GM19328 (cell line): Measurements from ENCODE around the gene IL21.
"Not testable (repeated sequence)": the region's sequence is repeated elsewhere in the genome, so short reads cannot be mapped to it uniquely, and the experiment has no call there.

ENCODE experiments used
- ATAC-seq: cut with Tn5 transposase; IDR thresholded peaks from one replicate; pipeline ENCODE4 v1.9.1; 2021; ENCODE audit warnings: mild to moderate bottlenecking, moderate library complexity; ENCODE audit not compliant: unreplicated experiment

The IL21 gene

DNA sequence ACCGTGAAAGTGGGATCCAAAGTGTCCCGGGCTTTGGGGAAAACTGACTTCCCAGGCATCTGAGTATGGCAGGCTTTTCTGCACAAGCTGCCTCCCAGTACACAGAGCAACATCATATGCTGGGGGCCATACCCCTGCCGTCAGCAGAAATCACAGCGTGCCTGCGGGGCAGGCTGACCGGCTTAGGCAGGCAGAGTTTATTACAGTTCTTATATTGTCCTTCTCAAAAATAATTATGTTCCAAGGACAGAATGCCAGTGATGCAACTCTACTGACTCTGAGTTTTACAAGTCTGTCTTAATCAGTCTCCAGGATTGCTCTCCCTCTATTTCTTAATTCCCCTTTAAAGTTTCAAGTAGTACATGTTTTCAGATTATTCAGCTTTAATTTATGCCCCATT is 37.0 kb downstream of the IL21 start:
- no peak for ATAC-seq

DNA sequence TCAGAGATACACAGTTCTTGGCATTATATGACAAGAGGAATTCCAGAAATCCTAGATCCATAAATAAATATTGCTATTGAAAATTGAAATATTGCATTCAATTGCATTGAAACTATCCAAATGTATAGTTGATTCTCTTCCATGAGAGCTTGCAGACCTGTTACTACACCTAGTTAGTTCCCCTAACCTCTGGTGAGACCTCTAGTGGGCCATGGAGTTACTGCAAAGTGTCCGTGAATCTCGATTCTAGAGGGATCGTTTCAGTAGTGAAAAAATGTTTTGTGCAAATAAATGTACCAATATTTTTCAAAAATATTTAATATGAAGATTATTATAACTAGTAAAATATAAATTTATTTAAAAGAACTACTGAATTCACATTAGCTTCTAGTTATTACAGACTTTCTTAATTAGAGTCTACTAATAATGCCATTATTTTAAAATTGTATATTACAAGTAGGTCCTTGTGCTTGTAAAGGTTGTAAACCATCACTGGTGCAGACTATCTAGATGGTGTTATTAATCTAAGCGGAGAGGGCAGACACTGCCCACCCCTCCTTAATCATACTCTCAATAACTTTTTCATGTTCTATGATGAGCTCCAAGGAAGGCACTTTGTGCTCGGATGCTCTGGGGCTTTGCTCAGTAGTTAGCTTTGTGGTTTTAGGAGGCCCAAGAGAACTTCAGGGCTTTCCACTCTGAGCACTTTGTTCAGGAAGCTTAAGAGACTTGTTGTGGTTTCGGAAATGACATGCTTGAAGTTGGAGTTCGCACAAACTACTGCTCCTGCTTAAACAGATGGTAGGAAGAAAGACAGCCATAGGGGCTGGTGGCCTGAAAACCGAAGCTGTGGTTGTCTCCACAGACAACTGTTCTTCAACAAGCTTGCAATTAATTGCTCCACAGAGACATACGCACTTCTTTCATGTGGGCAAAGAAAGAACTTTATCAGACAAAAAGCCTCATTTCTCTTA is 42.8 kb downstream of the IL21 start:
- ATAC-seq: no peak

DNA sequence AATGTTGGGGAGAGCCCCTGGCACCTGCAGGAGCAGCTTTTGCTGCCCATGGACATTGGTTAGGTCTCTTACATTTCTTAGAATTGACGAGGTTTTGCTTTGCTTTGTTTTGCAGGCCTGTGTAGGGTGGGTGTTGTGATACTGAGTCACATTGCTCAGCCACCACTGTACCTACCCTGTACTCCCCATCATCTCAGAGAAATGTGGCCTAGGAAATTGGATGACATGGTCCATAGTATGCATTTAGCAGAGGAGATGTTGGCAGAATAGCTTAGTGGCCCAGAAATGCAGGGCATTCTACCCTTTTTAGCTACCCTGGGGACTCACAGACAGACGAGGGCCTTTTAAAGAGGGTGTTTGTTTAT is 43.7 kb downstream of the IL21 start:
- ATAC-seq: no peak

DNA sequence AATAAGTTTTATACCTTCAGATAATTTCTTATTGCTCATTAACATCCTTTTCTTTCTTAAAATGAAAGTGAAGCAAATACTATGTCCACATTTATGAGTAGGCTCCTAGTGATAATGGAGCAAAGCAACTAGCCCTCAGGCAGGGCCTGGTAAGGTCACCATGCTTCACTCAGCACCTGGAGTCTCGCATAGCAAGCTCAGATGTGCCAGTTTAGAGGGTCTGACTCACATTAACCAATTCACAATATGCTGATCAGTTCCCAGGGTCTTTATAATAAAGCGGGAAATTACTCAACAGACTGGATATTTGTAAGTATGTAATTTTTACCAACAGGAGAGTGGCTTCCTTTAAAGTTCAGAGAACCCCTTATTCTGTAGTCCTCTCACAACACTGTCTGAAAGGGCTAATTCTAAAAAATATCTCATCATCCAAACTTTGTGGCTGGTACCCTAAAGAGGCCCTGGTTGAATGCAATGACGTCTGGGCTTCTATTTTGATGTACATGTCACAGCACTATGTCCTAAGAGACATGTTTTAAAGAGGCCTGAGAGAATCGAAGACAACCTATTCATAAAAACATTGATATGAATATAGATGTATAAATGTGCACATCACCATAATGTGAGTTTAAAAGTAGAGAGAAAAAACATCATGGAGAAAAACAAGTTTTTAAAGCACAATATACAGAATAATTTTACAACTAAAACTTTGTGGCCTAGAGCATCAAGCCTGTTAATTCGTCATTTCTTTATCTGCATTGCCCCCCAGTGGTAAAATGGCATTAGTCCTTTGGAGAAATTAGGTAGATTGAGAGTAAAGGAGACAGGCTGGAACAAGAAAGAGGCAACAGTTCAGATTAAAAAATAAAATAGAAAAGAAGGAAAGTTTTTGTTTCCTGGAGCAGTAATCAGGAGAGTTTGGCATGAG is 44.3 kb downstream of the IL21 start:
- no peak for ATAC-seq

DNA sequence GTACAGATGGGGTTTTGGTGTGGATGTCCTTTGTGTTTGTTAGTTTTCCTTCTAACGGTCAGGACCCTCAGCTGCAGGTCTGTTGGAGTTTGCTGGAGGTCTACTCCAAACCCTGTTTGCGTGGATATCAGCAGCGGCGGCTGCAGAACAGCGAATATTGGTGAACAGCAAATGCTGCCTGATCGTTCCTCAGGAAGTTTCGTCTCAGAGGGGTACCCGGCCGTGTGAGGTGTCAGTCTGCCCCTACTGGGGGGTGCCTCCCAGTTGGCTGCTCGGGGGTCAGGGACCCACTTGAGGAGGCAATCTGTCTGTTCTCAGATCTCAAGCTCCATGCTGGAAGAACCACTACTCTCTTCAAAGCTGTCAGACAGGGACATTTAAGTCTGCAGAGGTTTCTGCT is 46.5 kb downstream of the IL21 start:
- not testable (repeated sequence) for ATAC-seq

DNA sequence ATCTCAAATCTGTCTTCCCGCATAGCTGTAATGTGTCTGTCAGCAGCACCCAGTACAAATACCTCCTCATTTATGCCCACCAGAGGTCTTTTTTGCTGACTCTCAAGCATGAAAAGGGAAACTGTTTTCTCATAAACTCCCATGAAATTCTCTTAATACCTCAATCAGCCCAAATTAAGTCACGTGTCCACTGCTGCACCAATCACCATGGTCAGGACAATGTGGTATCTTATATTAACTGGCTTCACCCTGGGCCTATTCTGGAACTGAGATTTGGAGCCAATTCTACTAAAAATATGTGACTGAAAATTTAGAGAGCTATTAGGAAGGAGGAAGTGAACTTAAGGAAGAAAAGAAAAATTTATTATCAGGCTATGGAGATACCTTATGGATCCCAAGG is 58.4 kb downstream of the IL21 start:
- no peak for ATAC-seq
